ENCODE data around the gene RASGRF1.

- TF ChIP-seq POLR2A (IDR thresholded peaks at IDR 0.05) (no peak), CTCF (IDR thresholded peaks at IDR 0.05) (no peak)
Observed at GRCh38 chr15:78938658-78939488, 151.7 kb downstream of the RASGRF1 start.
